HEK293 (cell line): ENCODE data around the gene TANC1.

Experiments used
- CTCF ChIA-PET: fragments of 350-600 bp; formaldehyde crosslinking; extraction: SDS; loops from one replicate; lab custom pipeline; 2021; ENCODE audit warnings: antibody characterized with exemption; lab: Yijun Ruan, JAX
- POLR2A ChIA-PET: fragments of 300-600 bp; formaldehyde crosslinking; extraction: SDS; loops from one replicate; lab custom pipeline; 2020; ENCODE audit warnings: antibody characterized with exemption, inconsistent platforms; lab: Yijun Ruan, JAX
- H3K27ac ChIP-seq: fragments of 200-500 bp; sonication (Bioruptor generic); 2 replicates; pipeline ENCODE4 v1.5.1; 2014; ENCODE audit warnings: low read depth, low read length, control low read depth, inconsistent platforms; ENCODE audit errors: extremely low read depth
- H3K36me3 ChIP-seq, 2 experiments: fragments of 200-500 bp in 1 of 2; sonication (Bioruptor generic) in 1 of 2; 1 replicate in 1 of 2; 2 replicates in 1 of 2; pipeline ENCODE4 v1.5.1; 2014 to 2017; ENCODE audit warnings: inconsistent platforms in 2 of 2, low read length in 2 of 2; ENCODE audit not compliant: control insufficient read depth in 2 of 2, insufficient read depth in 1 of 2
- H3K4me1 ChIP-seq: fragments of 200-500 bp; sonication (Bioruptor generic); 2 replicates; pipeline ENCODE4 v1.5.1; 2014; ENCODE audit warnings: mild to moderate bottlenecking, low read length, inconsistent platforms; ENCODE audit not compliant: control insufficient read depth, insufficient read depth
- H3K4me3 ChIP-seq: 2 replicates; pipeline ENCODE4 v1.5.1; 2011; ENCODE audit warnings: low read depth, mild to moderate bottlenecking, control low read depth, low read length, moderate library complexity
- H3K9me3 ChIP-seq: fragments of 200-500 bp; sonication (Bioruptor generic); 2 replicates; pipeline ENCODE4 v1.5.1; 2014; ENCODE audit warnings: low read depth, low read length, inconsistent platforms; ENCODE audit not compliant: control insufficient read depth, insufficient read depth
- FEZF1 ChIP-seq: fragments of 450-650 bp; formaldehyde crosslinking; IDR thresholded peaks from 2 replicates; pipeline ENCODE4 v1.5.1; 2016; ENCODE audit warnings: missing biosample characterization, missing genetic modification characterization
- HIC1 ChIP-seq: fragments of 450-650 bp; formaldehyde crosslinking; IDR thresholded peaks from 2 replicates; pipeline ENCODE4 v1.5.1; 2016; ENCODE audit warnings: missing biosample characterization, missing genetic modification characterization
- KLF10 ChIP-seq: fragments of 450-650 bp; IDR thresholded peaks from 2 replicates; pipeline ENCODE4 v1.5.1; 2018; ENCODE audit warnings: missing biosample characterization, mild to moderate bottlenecking, missing genetic modification characterization
- KLF7 ChIP-seq: fragments of 450-650 bp; formaldehyde crosslinking; IDR thresholded peaks from 2 replicates; pipeline ENCODE4 v1.5.1; 2016; ENCODE audit warnings: missing biosample characterization, missing genetic modification characterization, borderline replicate concordance
- KLF9 ChIP-seq: fragments of 450-650 bp; formaldehyde crosslinking; IDR thresholded peaks from 2 replicates; pipeline ENCODE4 v1.5.1; 2016; ENCODE audit warnings: missing biosample characterization, missing genetic modification characterization, low read depth
- SCRT2 ChIP-seq: fragments of 450-650 bp; formaldehyde crosslinking; IDR thresholded peaks from 2 replicates; pipeline ENCODE4 v1.5.1; 2016; ENCODE audit warnings: missing biosample characterization, missing genetic modification characterization
- ZBTB44 ChIP-seq: fragments of 450-650 bp; IDR thresholded peaks from 2 replicates; pipeline ENCODE4 v1.5.1; 2018; ENCODE audit warnings: missing biosample characterization, mild to moderate bottlenecking, missing genetic modification characterization
- ZFP37 ChIP-seq: fragments of 450-650 bp; formaldehyde crosslinking; IDR thresholded peaks from 2 replicates; pipeline ENCODE4 v1.5.1; 2016; ENCODE audit warnings: missing biosample characterization, missing genetic modification characterization
- ZNF133 ChIP-seq: fragments of 450-650 bp; formaldehyde crosslinking; IDR thresholded peaks from 2 replicates; pipeline ENCODE4 v1.5.1; 2016; ENCODE audit warnings: missing biosample characterization, missing genetic modification characterization
- ZNF175 ChIP-seq: fragments of 450-650 bp; formaldehyde crosslinking; IDR thresholded peaks from 2 replicates; pipeline ENCODE4 v1.5.1; 2016; ENCODE audit warnings: missing biosample characterization, missing genetic modification characterization
- ZNF184 ChIP-seq: fragments of 450-650 bp; IDR thresholded peaks from 2 replicates; pipeline ENCODE4 v1.5.1; 2018; ENCODE audit warnings: missing biosample characterization, mild to moderate bottlenecking, missing genetic modification characterization
- ZNF48 ChIP-seq: fragments of 450-650 bp; formaldehyde crosslinking; IDR thresholded peaks from 2 replicates; pipeline ENCODE4 v1.5.1; 2016; ENCODE audit warnings: missing biosample characterization, missing genetic modification characterization
- ZNF518A ChIP-seq: fragments of 450-650 bp; formaldehyde crosslinking; conservative IDR thresholded peaks from 2 replicates; pipeline ENCODE4 v1.5.1; 2016; ENCODE audit warnings: low read depth, missing biosample characterization, missing genetic modification characterization
- ZNF677 ChIP-seq: fragments of 450-650 bp; IDR thresholded peaks from 2 replicates; pipeline ENCODE4 v1.5.0; 2018; ENCODE audit warnings: missing biosample characterization, mild to moderate bottlenecking, missing genetic modification characterization, moderate library complexity
- ZSCAN18 ChIP-seq: fragments of 450-650 bp; formaldehyde crosslinking; IDR thresholded peaks from 2 replicates; pipeline ENCODE4 v1.5.1; 2016; ENCODE audit warnings: missing biosample characterization, missing genetic modification characterization

TANC1 gene

GRCh38 chr2:159251296-159252173, 283.1 kb downstream of the TANC1 start:
- no peak overlapping the region for H3K27ac ChIP-seq
- H3K4me3 ChIP-seq: no peak overlapping the region
- no peaks in the 10 kb centered on the region for H3K9me3 ChIP-seq
- POLR2A ChIA-PET: no interaction called here
- TF ChIP-seq ZBTB44 (no peak), ZNF48 (tag by site-specific recombination) (no peak), ZNF518A (tag by site-specific recombination) (no peak), KLF9 (tag by site-specific recombination) (no peak), ZNF184 (tag by site-specific recombination) (no peak), ZNF133 (tag by site-specific recombination) (no peak), FEZF1 (tag by site-specific recombination) (no peak), ZNF175 (tag by site-specific recombination) (no peak), ZNF677 (no peak), KLF7 (tag by site-specific recombination) (no peak), KLF10 (tag by site-specific recombination) (no peak), HIC1 (no peak), ZFP37 (tag by site-specific recombination) (no peak), SCRT2 (tag by site-specific recombination) (no peak), ZSCAN18 (tag by site-specific recombination) (no peak)
- H3K36me3 ChIP-seq: peaks cover 3 to 18% of the 10 kb centered on the region in 2 experiments
- CTCF ChIA-PET: interaction anchor here (0.6 to 1.0 kb wide), 3 partner anchors 27 to 350 kb away, joined by 3 to 4 read pairs (median 3); no protein-coding TSS in a partner anchor
- H3K4me1 ChIP-seq: peaks cover 3% of the 10 kb centered on the region
